SW480 (cell line): ENCODE measurements around the gene FJX1.

Source experiments
- DNase-seq: peaks from one replicate; pipeline ENCODE4 v3.0.0-alpha.2; 2016; ENCODE audit warnings: low spot score

FJX1 gene

GRCh38 chr11:35608502-35608901 lies 9.8 kb upstream of the FJX1 start:
- no peak for DNase-seq

DNA sequence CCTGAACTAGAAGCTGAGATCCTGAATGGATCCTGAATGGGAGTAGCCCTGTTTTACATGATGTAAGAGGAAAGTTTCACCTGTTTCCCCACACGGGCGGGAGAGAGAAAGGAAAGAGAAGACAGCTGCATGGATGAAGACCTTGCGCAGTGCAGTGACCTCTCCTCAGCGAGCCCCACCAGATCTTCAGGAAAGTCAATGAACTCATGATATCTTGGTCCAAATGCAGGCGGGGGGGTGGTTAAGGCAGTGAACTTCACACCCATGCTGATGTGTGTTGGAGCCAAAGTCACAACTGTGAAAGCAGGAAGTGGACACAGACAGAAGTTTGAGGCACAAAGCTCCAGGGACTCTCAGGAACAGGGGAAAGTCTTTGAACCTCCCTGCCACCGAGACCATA lies 8.6 kb upstream of the FJX1 start:
- DNase-seq = no peak

GRCh38 chr11:35610631-35611030 lies 7.6 kb upstream of the FJX1 start:
- no peak for DNase-seq

DNA sequence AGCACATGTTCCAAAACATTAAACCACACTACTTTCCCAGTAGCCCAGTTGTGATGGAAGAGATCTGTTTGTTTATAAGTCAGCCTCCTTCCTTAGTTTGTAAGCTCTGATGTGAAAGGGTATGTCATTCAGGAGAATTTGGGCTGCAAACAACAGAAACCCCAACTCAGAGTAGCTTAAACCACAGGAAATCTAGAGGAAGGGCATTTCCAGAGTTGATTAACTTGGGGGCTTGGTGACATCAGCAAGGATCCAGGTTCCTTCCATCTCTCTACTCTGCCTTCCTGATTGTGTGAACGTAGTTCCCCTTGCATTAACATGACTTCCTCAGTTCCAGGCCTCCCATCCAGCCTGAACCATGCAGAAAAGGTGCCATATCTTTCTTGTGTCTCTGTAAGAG lies 6.5 kb upstream of the FJX1 start:
- no peak for DNase-seq

GRCh38 chr11:35614939-35615569 lies 3.2 kb upstream of the FJX1 start:
- no peak for DNase-seq

DNA sequence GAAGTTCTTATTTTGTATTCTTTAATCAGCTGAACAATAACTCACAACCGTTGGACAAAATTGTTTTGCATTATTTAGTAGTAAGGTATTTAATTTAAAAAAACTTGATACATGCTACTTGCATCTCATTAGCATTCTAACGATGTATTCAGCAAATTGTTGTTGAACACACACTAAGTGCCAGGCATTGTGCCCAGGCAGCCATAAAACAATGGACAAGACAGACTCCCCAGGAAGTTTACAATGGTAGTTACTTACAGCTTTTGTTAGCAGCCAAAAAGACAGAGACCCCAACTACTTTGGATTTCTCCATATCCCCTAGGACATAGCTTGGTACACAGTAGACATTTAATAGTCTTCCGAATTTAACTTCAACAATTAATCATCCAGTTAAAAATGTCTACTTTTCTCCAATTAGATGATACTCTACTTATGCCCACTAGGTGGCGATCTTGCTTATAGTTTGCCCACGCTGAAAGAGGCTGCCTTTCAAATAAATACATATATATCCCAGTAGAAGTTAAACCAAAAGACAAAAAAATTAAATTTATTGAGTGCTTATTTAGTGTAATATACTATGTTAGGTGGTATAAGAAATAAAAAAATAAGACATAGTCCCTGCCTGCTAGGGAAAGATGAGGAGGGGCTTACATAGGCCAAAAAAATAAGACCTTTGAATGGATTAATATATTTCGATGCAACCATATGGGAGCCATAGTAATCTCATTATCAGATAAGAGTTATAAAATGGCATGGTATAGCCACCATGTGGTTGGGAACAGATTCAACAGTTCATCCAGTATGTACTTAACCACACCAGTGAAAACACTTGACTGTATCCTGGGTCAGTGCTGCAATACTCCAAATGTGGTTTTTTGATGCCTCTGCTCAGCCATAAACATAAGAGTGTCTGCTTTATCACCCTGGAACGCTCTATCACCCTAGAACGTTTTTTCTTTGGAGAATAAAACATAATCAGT lies 2.0 kb upstream of the FJX1 start:
- peak; percentile 81 for DNase-seq

- no peak for DNase-seq
Observed at GRCh38 chr11:35617316-35617686, 959 bp upstream of the FJX1 start.

DNA sequence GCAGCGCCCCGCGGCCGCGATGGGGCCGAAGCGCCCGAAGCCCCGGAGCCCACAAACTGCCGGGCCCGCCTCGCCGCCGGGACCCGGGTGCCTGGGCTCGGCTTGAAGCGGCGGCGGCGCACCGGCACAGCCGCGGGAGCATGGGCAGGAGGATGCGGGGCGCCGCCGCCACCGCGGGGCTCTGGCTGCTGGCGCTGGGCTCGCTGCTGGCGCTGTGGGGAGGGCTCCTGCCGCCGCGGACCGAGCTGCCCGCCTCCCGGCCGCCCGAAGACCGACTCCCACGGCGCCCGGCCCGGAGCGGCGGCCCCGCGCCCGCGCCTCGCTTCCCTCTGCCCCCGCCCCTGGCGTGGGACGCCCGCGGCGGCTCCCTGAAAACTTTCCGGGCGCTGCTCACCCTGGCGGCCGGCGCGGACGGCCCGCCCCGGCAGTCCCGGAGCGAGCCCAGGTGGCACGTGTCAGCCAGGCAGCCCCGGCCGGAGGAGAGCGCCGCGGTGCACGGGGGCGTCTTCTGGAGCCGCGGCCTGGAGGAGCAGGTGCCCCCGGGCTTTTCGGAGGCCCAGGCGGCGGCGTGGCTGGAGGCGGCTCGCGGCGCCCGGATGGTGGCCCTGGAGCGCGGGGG lies 346 bp downstream of the FJX1 start:
- DNase-seq = peak; percentile 13

DNA sequence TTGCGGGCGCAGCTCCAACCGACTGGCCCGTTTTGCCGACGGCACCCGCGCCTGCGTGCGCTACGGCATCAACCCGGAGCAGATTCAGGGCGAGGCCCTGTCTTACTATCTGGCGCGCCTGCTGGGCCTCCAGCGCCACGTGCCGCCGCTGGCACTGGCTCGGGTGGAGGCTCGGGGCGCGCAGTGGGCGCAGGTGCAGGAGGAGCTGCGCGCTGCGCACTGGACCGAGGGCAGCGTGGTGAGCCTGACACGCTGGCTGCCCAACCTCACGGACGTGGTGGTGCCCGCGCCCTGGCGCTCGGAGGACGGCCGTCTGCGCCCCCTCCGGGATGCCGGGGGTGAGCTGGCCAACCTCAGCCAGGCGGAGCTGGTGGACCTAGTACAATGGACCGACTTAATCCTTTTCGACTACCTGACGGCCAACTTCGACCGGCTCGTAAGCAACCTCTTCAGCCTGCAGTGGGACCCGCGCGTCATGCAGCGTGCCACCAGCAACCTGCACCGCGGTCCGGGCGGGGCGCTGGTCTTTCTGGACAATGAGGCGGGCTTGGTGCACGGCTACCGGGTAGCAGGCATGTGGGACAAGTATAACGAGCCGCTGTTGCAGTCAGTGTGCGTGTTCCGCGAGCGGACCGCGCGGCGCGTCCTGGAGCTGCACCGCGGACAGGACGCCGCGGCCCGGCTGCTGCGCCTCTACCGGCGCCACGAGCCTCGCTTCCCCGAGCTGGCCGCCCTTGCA lies 1.0 kb downstream of the FJX1 start:
- DNase-seq = peak; percentile 76

DNA sequence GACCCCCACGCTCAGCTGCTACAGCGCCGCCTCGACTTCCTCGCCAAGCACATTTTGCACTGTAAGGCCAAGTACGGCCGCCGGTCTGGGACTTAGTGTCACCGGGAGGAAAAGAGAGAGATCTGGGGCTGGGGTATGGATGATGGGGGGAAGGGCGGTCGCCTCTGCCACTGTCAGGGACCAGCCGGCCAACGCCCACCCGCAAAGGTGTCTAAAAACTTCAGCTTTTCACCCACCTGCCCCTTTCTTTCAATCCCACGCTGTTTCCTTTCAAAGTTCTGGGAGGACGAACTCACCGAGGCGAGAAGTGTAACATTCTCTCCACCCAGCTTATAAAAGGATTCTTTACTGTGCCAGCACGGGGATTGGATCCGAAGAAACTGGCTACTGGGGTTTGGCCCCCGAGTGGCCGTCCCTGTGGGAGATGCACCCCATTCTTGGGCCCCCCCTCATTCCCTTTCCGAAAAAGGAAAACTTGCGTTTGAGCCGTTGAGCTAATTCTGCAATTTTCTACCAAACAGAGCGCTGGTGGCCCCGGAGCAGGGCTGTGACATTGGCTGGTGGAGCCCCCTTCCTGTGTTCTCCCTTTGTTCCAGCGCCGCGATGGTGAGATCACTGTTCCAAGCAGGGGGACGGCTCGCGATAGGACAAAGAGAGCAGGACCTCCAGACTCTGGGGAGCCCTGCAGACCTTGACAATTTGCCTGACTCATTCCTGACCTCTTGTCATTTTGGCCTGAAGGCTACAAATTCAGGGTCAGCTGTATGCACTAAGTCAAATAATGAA lies 1.8 kb downstream of the FJX1 start:
- DNase-seq = peak; percentile 57

GRCh38 chr11:35620795-35621194 lies 2.5 kb downstream of the FJX1 start:
- no peak for DNase-seq

DNA sequence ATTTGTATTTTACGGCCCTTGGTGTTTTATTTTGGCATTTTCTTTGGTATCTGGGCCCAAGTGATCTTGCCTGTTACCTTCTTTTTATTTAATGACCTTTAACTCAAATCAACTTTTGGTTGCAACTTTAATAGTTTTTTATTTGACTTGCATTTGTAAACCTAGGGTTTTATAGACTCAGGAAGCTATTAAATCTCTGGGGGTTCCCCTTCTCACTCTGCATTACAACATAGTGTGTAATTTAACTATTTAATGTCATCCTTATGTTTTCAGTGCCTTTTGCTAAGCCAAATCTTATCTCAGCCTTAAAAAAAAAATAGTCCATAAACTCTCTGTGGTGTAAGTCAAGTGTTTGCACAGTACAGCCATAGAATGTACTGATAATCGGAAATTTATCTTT lies 3.4 kb downstream of the FJX1 start:
- DNase-seq = no peak

GRCh38 chr11:35622070-35622469 lies 3.8 kb downstream of the FJX1 start:
- DNase-seq = peak; percentile 44

DNA sequence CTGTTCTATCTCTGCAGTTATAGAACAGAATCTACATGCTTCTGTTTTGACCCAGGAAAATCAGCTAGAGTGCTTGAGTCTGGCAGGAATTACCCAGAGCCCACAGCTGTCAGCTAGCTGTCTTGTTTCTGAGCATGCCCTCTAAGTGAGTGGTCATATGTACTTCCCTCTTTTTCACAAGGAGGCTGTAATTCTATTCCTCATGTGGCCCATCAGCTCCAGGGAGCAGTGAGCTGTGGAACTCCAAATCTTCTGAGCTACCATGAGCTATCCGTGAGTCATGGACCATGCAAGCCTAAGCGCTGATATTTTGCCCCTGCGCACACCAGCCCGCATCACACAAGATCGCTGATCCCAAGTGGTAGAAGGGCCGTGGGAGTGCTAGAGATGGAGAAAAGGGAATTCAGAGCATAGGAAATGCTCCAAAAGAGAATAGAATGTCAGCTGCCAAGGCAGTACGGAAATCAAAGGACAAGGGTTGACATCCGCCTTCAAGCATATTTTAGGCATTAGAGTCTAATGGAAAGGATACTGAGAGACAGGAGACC lies 5.4 kb downstream of the FJX1 start:
- DNase-seq = no peak

DNA sequence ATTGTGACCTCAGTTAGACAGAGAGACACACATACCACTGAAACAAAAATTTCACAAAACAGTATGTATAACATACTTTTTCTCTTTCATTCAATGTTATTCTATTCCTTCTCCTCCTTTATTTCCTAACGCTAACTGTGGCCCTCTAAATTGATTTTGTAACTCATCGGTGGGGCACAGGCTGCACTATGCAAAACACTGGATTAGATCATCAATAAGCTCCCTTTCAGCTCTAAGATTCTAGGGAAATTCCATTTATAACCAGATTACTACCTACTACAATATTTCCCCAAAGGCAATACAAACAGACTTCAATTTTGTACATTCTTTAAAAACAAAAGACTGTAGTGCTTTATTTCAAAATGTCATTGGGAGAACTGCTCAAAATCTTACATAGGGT lies 6.1 kb downstream of the FJX1 start:
- no peak for DNase-seq

- DNase-seq = no peak
Observed at GRCh38 chr11:35624781-35625180, 6.5 kb downstream of the FJX1 start.

DNA sequence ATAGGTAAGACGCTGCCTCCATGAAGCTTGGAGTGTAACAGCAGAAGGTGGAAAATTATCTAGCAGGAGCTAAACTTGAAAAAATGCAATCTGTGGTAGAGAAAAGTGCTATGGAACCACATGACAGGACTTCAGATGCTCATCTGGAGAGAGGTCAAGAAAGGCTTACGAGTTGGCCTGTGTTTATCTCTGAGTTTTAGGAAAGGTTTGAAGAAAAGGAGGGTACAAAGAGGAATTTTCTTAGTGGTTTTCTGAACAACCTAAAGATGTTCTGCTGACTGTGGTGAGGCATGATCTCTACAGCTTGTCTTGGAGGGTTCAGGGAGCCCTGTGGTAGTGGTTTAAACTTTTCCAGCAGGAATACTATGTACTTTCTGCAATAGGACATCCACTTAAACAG lies 8.2 kb downstream of the FJX1 start:
- no peak for DNase-seq

DNA sequence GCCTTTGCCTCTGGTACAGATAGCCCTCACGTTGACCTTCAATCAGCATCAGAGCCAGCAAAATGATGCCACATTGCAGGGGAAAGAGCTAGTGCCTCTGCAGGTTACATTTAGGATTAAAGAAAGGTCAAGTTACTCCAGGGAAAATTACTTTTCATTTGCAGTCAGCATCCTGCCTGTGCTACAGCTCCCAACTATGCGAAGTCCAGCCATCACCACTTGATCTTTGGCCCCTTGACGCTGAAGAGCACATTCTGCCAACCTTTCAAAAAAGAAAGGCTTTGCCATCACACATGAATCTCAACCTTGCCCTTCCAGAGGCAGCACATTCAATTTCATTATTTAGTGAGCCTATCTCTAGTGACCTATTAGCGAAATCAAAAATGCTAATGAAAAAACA lies 11.3 kb downstream of the FJX1 start:
- DNase-seq = peak; percentile 27

- peak; percentile 96 for DNase-seq
Observed at GRCh38 chr11:35629914-35630313, 11.7 kb downstream of the FJX1 start.

- no peak for DNase-seq
Observed at GRCh38 chr11:35631891-35632290, 13.6 kb downstream of the FJX1 start.

GRCh38 chr11:35632301-35632700 lies 14.0 kb downstream of the FJX1 start:
- peak; percentile 20 for DNase-seq
